Measurements from ENCODE around the gene COA5. TPM values are rescaled to one million over a fixed set of nuclear protein-coding genes. Genes with fewer than 3 reads are reported as not detected.

COA5 gene
- total and polyA plus RNA-seq, 2 donors (not counting 1 experiment from before 2014, with no cell fraction given), result 22.5 to 38.6 TPM

DNA sequence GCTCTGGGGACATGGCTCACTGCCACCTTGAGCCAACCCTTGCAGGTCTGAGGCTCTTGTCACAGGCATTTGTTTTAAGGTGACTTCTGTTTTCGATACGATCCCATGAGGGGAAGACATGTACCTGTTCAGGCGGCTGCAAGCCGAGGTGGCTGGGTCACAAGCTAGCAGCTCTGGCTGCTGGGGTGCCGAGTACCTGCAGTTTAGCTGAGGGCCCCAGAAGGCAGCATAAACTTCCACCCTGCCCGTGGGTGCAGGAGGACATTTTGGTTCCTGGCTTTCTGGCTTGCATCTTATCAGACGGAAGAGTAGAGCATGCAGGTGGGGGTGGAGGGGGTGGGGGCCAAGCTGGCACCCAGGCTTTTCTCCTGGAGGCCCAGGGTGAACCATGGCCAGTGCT lies 28.4 kb downstream of the COA5 start:
- H3K27ac ChIP-seq (ENCODE audit: insufficient read depth, low read length), result no peak overlapping the region
- H3K27me3 ChIP-seq (ENCODE audit: control insufficient read depth, insufficient read depth, low read length), result no peaks in the 10 kb centered on the region
- no peaks in the 10 kb centered on the region for H4K20me1 ChIP-seq (ENCODE audit: control insufficient read depth, extremely low read depth, insufficient read depth, low read length)
- no peak for DNase-seq (ENCODE audit: low read depth in 2 of 2)
- H3K36me3 ChIP-seq (ENCODE audit: control insufficient read depth, insufficient read depth, low read length), result no peaks in the 10 kb centered on the region
- H3K9me3 ChIP-seq (ENCODE audit: control insufficient read depth, insufficient read depth, low read depth, low read length), result no peaks in the 10 kb centered on the region
- no peak overlapping the region for H3K9ac ChIP-seq (ENCODE audit: insufficient read depth, low read length)
- H3K4me3 ChIP-seq (replicated peaks in 1 of 4; ENCODE audit: control extremely low read depth in 1 of 4, insufficient read depth in 1 of 4, low read depth in 3 of 4, low read length in 4 of 4), result no peak overlapping the region
- TF ChIP-seq, protein P1, sequence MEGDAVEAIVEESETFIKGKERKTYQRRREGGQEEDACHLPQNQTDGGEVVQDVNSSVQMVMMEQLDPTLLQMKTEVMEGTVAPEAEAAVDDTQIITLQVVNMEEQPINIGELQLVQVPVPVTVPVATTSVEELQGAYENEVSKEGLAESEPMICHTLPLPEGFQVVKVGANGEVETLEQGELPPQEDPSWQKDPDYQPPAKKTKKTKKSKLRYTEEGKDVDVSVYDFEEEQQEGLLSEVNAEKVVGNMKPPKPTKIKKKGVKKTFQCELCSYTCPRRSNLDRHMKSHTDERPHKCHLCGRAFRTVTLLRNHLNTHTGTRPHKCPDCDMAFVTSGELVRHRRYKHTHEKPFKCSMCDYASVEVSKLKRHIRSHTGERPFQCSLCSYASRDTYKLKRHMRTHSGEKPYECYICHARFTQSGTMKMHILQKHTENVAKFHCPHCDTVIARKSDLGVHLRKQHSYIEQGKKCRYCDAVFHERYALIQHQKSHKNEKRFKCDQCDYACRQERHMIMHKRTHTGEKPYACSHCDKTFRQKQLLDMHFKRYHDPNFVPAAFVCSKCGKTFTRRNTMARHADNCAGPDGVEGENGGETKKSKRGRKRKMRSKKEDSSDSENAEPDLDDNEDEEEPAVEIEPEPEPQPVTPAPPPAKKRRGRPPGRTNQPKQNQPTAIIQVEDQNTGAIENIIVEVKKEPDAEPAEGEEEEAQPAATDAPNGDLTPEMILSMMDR (conservative IDR thresholded peaks at IDR 0.05 in 1 of 2, IDR thresholded peaks at IDR 0.05 in 1 of 2; ENCODE audit: low read depth in 1 of 2, low read length in 2 of 2), result no peak
- TF ChIP-seq EZH2 (IDR thresholded peaks at IDR 0.05; ENCODE audit: low read length, missing control alignments), result no peak
- no peak overlapping the region for H2AFZ ChIP-seq (ENCODE audit: low read length)
- H3K4me2 ChIP-seq (ENCODE audit: extremely low read depth, insufficient read depth, low read length), result no peak overlapping the region
- H3K79me2 ChIP-seq (ENCODE audit: control insufficient read depth, insufficient read depth, low read length), result no peaks in the 10 kb centered on the region
- no peaks in the 10 kb centered on the region for H3K4me1 ChIP-seq (ENCODE audit: control insufficient read depth, extremely low read depth, insufficient read depth, low read length)

DNA sequence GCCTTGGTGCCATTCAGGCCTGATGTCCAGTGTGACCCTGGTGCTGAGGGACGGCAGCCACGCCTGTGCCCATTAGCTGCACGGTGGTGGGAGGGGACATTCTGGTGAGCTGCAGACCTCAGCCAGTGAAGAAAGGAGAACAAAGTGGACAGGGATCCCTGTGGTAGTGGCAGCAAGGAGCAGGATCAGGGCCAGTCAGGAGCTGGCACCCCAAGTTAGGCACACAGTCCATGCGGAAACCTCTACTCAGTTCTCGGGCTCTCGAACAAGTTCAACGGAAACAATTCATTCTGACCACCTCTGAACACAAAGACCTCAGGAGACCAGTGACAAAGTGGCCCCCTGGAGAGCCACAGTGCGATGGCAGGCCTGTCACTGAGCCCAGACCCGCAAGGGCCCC lies 30.1 kb downstream of the COA5 start:
- DNase-seq (ENCODE audit: low read depth in 2 of 2), result no peak
- Histone ChIP-seq H3K4me2 (ENCODE audit: extremely low read depth, insufficient read depth, low read length) (no peak overlapping the region), H3K4me3 (replicated peaks in 1 of 4; ENCODE audit: control extremely low read depth in 1 of 4, insufficient read depth in 1 of 4, low read depth in 3 of 4, low read length in 4 of 4) (no peak overlapping the region)

DNA sequence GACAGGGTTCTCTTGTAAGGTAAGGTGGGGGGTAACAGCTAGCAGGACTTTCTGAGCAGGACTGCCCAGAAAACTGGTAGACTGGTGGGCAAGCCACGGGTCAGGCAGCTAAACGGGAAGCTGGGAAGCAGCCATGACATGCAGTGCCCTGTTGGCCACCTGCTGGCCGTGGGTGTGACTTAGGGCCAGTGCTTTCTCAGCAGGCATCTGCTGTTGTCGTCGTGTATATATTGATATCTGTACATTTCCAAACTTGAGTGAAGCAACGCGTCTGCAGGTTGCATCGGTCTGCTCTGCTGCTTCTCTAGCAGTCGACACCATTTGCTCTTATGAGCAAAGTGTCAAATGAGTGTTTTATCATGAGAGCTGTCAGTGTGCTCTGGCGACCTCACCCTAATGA lies 31.0 kb downstream of the COA5 start:
- no peak overlapping the region for H3K4me3 ChIP-seq (replicated peaks in 1 of 4; ENCODE audit: control extremely low read depth in 1 of 4, insufficient read depth in 1 of 4, low read depth in 3 of 4, low read length in 4 of 4)
- no peak overlapping the region for H3K9ac ChIP-seq (ENCODE audit: insufficient read depth, low read length)
- no peaks in the 10 kb centered on the region for H4K20me1 ChIP-seq (ENCODE audit: control insufficient read depth, extremely low read depth, insufficient read depth, low read length)
- no peaks in the 10 kb centered on the region for H3K4me1 ChIP-seq (ENCODE audit: control insufficient read depth, extremely low read depth, insufficient read depth, low read length)
- H2AFZ ChIP-seq (ENCODE audit: low read length), result no peak overlapping the region
- H3K9me3 ChIP-seq (ENCODE audit: control insufficient read depth, insufficient read depth, low read depth, low read length), result no peaks in the 10 kb centered on the region
- no peaks in the 10 kb centered on the region for H3K79me2 ChIP-seq (ENCODE audit: control insufficient read depth, insufficient read depth, low read length)
- DNase-seq (ENCODE audit: low read depth in 2 of 2), result no peak
- H3K4me2 ChIP-seq (ENCODE audit: extremely low read depth, insufficient read depth, low read length), result no peak overlapping the region
- H3K27ac ChIP-seq (ENCODE audit: insufficient read depth, low read length), result no peak overlapping the region
- no peaks in the 10 kb centered on the region for H3K27me3 ChIP-seq (ENCODE audit: control insufficient read depth, insufficient read depth, low read length)
- TF ChIP-seq EZH2 (IDR thresholded peaks at IDR 0.05; ENCODE audit: low read length, missing control alignments), result no peak
- TF ChIP-seq, protein P1 (conservative IDR thresholded peaks at IDR 0.05 in 1 of 2, IDR thresholded peaks at IDR 0.05 in 1 of 2; ENCODE audit: low read depth in 1 of 2, low read length in 2 of 2), result peak in 1 of 2 donors; percentile 20
- no peaks in the 10 kb centered on the region for H3K36me3 ChIP-seq (ENCODE audit: control insufficient read depth, insufficient read depth, low read length)

More for the DNA sequence above, 30.1 kb downstream of the COA5 start:
- no peaks in the 10 kb centered on the region for H3K9me3 ChIP-seq (ENCODE audit: control insufficient read depth, insufficient read depth, low read depth, low read length)
- no peak for TF ChIP-seq EZH2 (IDR thresholded peaks at IDR 0.05; ENCODE audit: low read length, missing control alignments)
- TF ChIP-seq, protein P1 (conservative IDR thresholded peaks at IDR 0.05 in 1 of 2, IDR thresholded peaks at IDR 0.05 in 1 of 2; ENCODE audit: low read depth in 1 of 2, low read length in 2 of 2), result no peak
- H4K20me1 ChIP-seq (ENCODE audit: control insufficient read depth, extremely low read depth, insufficient read depth, low read length), result no peaks in the 10 kb centered on the region
- H2AFZ ChIP-seq (ENCODE audit: low read length), result no peak overlapping the region
- H3K27ac ChIP-seq (ENCODE audit: insufficient read depth, low read length), result no peak overlapping the region
- H3K4me1 ChIP-seq (ENCODE audit: control insufficient read depth, extremely low read depth, insufficient read depth, low read length), result no peaks in the 10 kb centered on the region
- H3K9ac ChIP-seq (ENCODE audit: insufficient read depth, low read length), result no peak overlapping the region
- no peaks in the 10 kb centered on the region for H3K27me3 ChIP-seq (ENCODE audit: control insufficient read depth, insufficient read depth, low read length)
- H3K36me3 ChIP-seq (ENCODE audit: control insufficient read depth, insufficient read depth, low read length), result no peaks in the 10 kb centered on the region
- H3K79me2 ChIP-seq (ENCODE audit: control insufficient read depth, insufficient read depth, low read length), result no peaks in the 10 kb centered on the region
